Measurements from ENCODE around the gene GABRR3.

Gene GABRR3

GRCh38 chr3:97949110-97949485, 86.0 kb downstream of the GABRR3 start:
- Mint-ChIP-seq H3K9me3 (no peaks in the 10 kb centered on the region), H3K4me3 (no peak overlapping the region), H3K27me3 (no peaks in the 10 kb centered on the region), H3K36me3 (peaks cover 51% of the 10 kb centered on the region), H3K4me1 (no peaks in the 10 kb centered on the region), H3K27ac (no peak overlapping the region)
- DNase-seq (ENCODE audit: low spot score in 2 of 2), result no peak
- ATAC-seq (ENCODE audit: low read depth), result no peak

- H3K27me3 Mint-ChIP-seq, result no peaks in the 10 kb centered on the region
- H3K36me3 Mint-ChIP-seq, result peaks cover 50% of the 10 kb centered on the region
- no peak for ATAC-seq (ENCODE audit: low read depth)
- H3K4me3 Mint-ChIP-seq, result no peak overlapping the region
- no peak overlapping the region for H3K27ac Mint-ChIP-seq
- DNase-seq (ENCODE audit: low spot score in 2 of 2), result no peak
- no peaks in the 10 kb centered on the region for H3K9me3 Mint-ChIP-seq
- no peaks in the 10 kb centered on the region for H3K4me1 Mint-ChIP-seq
These were observed 86.6 kb downstream of the GABRR3 start for GRCh38 chr3:97948351-97949109.

GRCh38 chr3:97942801-97943546, 92.1 kb downstream of the GABRR3 start:
- Mint-ChIP-seq H3K4me1 (no peaks in the 10 kb centered on the region), H3K27me3 (no peaks in the 10 kb centered on the region), H3K4me3 (no peak overlapping the region), H3K9me3 (no peaks in the 10 kb centered on the region), H3K27ac (no peak overlapping the region), H3K36me3 (peaks cover 17% of the 10 kb centered on the region)
- DNase-seq (ENCODE audit: low spot score in 2 of 2), result no peak
- ATAC-seq (ENCODE audit: low read depth), result no peak

- H3K27ac Mint-ChIP-seq, result no peak overlapping the region
- peaks cover 2% of the 10 kb centered on the region for H3K36me3 Mint-ChIP-seq
- no peak overlapping the region for H3K4me3 Mint-ChIP-seq
- H3K9me3 Mint-ChIP-seq, result no peaks in the 10 kb centered on the region
- ATAC-seq (ENCODE audit: low read depth) (no peak), DNase-seq (ENCODE audit: low spot score in 2 of 2) (no peak)
- no peaks in the 10 kb centered on the region for H3K27me3 Mint-ChIP-seq
- no peaks in the 10 kb centered on the region for H3K4me1 Mint-ChIP-seq
These were observed 95.1 kb downstream of the GABRR3 start for GRCh38 chr3:97940034-97940433.

- no peak for ATAC-seq (ENCODE audit: low read depth)
- H3K4me1 Mint-ChIP-seq, result no peaks in the 10 kb centered on the region
- no peak for DNase-seq (ENCODE audit: low spot score in 2 of 2)
- no peaks in the 10 kb centered on the region for H3K9me3 Mint-ChIP-seq
- H3K4me3 Mint-ChIP-seq, result no peak overlapping the region
- H3K27ac Mint-ChIP-seq, result no peak overlapping the region
- H3K36me3 Mint-ChIP-seq, result peaks cover 2% of the 10 kb centered on the region
- no peaks in the 10 kb centered on the region for H3K27me3 Mint-ChIP-seq
These were observed 95.7 kb downstream of the GABRR3 start for GRCh38 chr3:97939401-97939800.

- H3K27me3 Mint-ChIP-seq, result no peaks in the 10 kb centered on the region
- H3K4me3 Mint-ChIP-seq, result no peak overlapping the region
- DNase-seq (ENCODE audit: low spot score in 2 of 2) (no peak), ATAC-seq (ENCODE audit: low read depth) (no peak)
- H3K27ac Mint-ChIP-seq, result no peak overlapping the region
- no peaks in the 10 kb centered on the region for H3K9me3 Mint-ChIP-seq
- H3K36me3 Mint-ChIP-seq, result peaks cover under 1% of the 10 kb centered on the region
- H3K4me1 Mint-ChIP-seq, result no peaks in the 10 kb centered on the region
These were observed 96.7 kb downstream of the GABRR3 start for GRCh38 chr3:97938444-97938843.

GRCh38 chr3:97937205-97937604, 97.9 kb downstream of the GABRR3 start:
- Mint-ChIP-seq H3K9me3 (no peaks in the 10 kb centered on the region), H3K27me3 (no peaks in the 10 kb centered on the region), H3K27ac (no peak overlapping the region), H3K36me3 (no peaks in the 10 kb centered on the region), H3K4me3 (no peak overlapping the region), H3K4me1 (no peaks in the 10 kb centered on the region)
- DNase-seq (ENCODE audit: low spot score in 2 of 2), result no peak
- ATAC-seq (ENCODE audit: low read depth), result no peak

GRCh38 chr3:97935842-97936241, 99.3 kb downstream of the GABRR3 start:
- H3K4me3 Mint-ChIP-seq, result no peak overlapping the region
- peaks cover 4% of the 10 kb centered on the region for H3K9me3 Mint-ChIP-seq
- peaks cover 2% of the 10 kb centered on the region for H3K27me3 Mint-ChIP-seq
- H3K36me3 Mint-ChIP-seq, result peaks cover 4% of the 10 kb centered on the region
- no peaks in the 10 kb centered on the region for H3K4me1 Mint-ChIP-seq
- no peak overlapping the region for H3K27ac Mint-ChIP-seq
- DNase-seq (ENCODE audit: low spot score in 2 of 2), result no peak
- no peak for ATAC-seq (ENCODE audit: low read depth)
